Keratinocyte (primary cell): Measurements from ENCODE around the gene KCNF1.

Experiments used
- CTCF ChIP-seq, 3 experiments: IDR thresholded peaks in 1 of 3; conservative IDR thresholded peaks in 1 of 3; optimal IDR thresholded peaks in 1 of 3; 2 replicates in 2 of 3; 3 replicates in 1 of 3; pipeline versions ENCODE3 to v1.5.1; 2011; ENCODE audit warnings: low read length in 3 of 3, mild to moderate bottlenecking in 3 of 3, moderate library complexity in 2 of 3, control low read depth in 1 of 3, inconsistent platforms in 1 of 3; ENCODE audit not compliant: insufficient read depth in 2 of 3; ENCODE audit errors: extremely low read depth in 1 of 3
- EZH2 ChIP-seq: IDR thresholded peaks from one replicate; pipeline ENCODE4 v1.6.1; 2012; ENCODE audit warnings: inconsistent platforms, mild to moderate bottlenecking, low read length, moderate library complexity

GRCh38 chr2:10908195-10908594 lies 3.5 kb upstream of the KCNF1 start:
- TF ChIP-seq CTCF (optimal IDR thresholded peaks at IDR 0.05 in 1 of 3, IDR thresholded peaks at IDR 0.05 in 1 of 3, conservative IDR thresholded peaks at IDR 0.05 in 1 of 3; ENCODE audit: extremely low read depth in 1 of 3, insufficient read depth in 2 of 3, low read length in 3 of 3) (no peak), EZH2 (no peak)
